PFSK-1 (cell line): ENCODE results near the gene CD8A. TPM values are rescaled to one million over a fixed set of nuclear protein-coding genes. Genes with fewer than 3 reads are reported as not detected.

Experiments
- FOXP2 ChIP-seq: optimal IDR thresholded peaks from 2 replicates; pipeline ENCODE3; 2011; ENCODE audit warnings: borderline replicate concordance, control low read depth, inconsistent platforms; ENCODE audit not compliant: insufficient read depth; ENCODE audit errors: extremely low read length, extremely low read depth
- POLR2AphosphoS5 ChIP-seq: IDR thresholded peaks from 2 replicates; pipeline ENCODE4 v1.6.1; 2012; ENCODE audit warnings: low read depth, mild to moderate bottlenecking, control low read depth, low read length, moderate library complexity
- SIN3A ChIP-seq: IDR thresholded peaks from 2 replicates; pipeline ENCODE4 v1.6.1; 2012; ENCODE audit warnings: mild to moderate bottlenecking, low read length, moderate library complexity, borderline replicate concordance; ENCODE audit not compliant: insufficient read depth
- TAF1 ChIP-seq: IDR thresholded peaks from 2 replicates; pipeline ENCODE4 v1.6.1; 2012; ENCODE audit warnings: low read length, control low read depth, borderline replicate concordance; ENCODE audit not compliant: insufficient read depth
- polyA plus RNA-seq: library from polyadenylated mRNA; unstranded; fragments of >200 nt; gene quantifications from one replicate; pipeline ENCODE4 v1.2.1, GENCODE V29; 2012; ENCODE audit warnings: low read depth, missing spikeins; ENCODE audit not compliant: insufficient read length
- TF ChIP-seq, protein P1 (sequence below), 2 experiments: IDR thresholded peaks; 2 replicates each; pipeline versions ENCODE4 v1.6.1 to v1.8.0; 2011 to 2012; ENCODE audit warnings: low read depth in 2 of 2, low read length in 2 of 2, control low read depth in 1 of 2, inconsistent platforms in 1 of 2, mild to moderate bottlenecking in 1 of 2, moderate library complexity in 1 of 2; ENCODE audit not compliant: insufficient read depth in 1 of 2

The CD8A gene
- not detected for polyA plus RNA-seq

DNA sequence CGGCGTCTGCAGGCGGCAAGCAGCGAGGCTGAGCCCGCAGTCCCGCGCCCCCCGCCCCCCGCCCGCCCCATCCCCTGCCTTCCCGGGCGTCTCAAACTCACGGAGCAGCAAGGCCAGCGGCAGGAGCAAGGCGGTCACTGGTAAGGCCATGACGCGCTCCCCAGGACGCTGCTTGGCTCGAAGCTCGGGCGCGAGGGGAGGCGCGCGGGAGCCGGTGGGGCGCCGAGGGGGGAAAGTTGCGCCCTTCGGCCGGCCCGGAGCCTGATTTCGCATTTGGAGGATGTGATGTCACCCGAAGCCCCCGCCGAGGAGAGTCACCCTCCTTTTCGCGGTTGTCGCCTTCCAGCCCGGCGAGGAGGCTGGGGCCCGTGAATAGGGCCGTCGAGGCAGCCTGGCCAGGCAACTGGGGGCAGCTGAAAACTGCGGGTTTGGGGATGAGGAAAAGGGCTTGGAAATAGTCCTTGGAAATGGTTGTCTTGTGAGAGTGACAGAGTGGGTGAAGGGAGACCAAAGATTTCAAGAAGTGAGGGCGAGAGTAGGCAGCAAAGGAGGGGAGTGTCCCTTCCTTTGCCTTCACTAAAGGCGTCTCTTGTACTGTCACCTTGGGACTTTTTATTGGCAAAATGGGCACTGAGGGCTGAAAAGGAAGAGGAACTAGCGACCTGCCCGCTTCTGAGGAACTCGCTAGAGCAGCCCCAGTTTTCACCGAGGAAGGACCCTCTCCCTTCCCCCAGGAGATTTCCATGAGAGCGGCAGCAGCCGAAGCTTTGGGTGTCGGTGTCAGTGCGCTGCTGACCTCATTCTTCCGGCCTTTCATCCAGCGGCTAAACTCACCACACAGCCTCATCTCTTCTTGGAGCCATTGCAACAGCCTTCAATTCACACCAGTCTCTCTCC is at the start of gene CD8A:
Gene CD8A (minus strand): TSS at position 238 of the 897 bp plus-strand sequence. CDS start 88 bp downstream, at position 150.
- TF ChIP-seq TAF1: no peak
- TF ChIP-seq, protein P1, sequence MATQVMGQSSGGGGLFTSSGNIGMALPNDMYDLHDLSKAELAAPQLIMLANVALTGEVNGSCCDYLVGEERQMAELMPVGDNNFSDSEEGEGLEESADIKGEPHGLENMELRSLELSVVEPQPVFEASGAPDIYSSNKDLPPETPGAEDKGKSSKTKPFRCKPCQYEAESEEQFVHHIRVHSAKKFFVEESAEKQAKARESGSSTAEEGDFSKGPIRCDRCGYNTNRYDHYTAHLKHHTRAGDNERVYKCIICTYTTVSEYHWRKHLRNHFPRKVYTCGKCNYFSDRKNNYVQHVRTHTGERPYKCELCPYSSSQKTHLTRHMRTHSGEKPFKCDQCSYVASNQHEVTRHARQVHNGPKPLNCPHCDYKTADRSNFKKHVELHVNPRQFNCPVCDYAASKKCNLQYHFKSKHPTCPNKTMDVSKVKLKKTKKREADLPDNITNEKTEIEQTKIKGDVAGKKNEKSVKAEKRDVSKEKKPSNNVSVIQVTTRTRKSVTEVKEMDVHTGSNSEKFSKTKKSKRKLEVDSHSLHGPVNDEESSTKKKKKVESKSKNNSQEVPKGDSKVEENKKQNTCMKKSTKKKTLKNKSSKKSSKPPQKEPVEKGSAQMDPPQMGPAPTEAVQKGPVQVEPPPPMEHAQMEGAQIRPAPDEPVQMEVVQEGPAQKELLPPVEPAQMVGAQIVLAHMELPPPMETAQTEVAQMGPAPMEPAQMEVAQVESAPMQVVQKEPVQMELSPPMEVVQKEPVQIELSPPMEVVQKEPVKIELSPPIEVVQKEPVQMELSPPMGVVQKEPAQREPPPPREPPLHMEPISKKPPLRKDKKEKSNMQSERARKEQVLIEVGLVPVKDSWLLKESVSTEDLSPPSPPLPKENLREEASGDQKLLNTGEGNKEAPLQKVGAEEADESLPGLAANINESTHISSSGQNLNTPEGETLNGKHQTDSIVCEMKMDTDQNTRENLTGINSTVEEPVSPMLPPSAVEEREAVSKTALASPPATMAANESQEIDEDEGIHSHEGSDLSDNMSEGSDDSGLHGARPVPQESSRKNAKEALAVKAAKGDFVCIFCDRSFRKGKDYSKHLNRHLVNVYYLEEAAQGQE (IDR thresholded peaks at IDR 0.05; ENCODE audit: insufficient read depth in 1 of 2, low read depth in 2 of 2, low read length in 2 of 2): no peak
- no peak for TF ChIP-seq POLR2AphosphoS5
- TF ChIP-seq SIN3A: no peak
- no peak for TF ChIP-seq FOXP2

DNA sequence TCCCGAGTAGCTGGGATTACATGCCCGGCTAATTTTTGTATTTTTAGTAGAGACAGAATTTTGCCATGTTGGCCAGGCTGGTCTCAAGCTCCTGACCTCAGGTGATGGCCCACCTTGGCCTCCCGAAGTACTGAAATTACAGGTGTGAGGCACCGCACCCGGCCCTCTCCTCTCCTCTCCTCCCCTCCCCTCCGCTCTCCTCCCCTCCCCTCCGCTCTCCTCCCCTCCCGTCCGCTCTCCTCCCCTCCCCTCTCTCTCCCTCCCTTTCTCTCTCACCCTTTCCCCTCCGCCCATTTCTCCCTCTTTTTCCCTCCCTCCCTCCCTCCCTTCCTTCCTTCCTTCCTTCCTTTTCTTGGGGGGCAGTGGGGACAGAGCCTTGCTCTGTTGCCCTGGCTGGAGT is 42.6 kb upstream of the CD8A start:
- TF ChIP-seq POLR2AphosphoS5 (no peak), TAF1 (no peak), SIN3A (no peak), FOXP2 (no peak)
- TF ChIP-seq, protein P1 (IDR thresholded peaks at IDR 0.05; ENCODE audit: insufficient read depth in 1 of 2, low read depth in 2 of 2, low read length in 2 of 2): no peak

DNA sequence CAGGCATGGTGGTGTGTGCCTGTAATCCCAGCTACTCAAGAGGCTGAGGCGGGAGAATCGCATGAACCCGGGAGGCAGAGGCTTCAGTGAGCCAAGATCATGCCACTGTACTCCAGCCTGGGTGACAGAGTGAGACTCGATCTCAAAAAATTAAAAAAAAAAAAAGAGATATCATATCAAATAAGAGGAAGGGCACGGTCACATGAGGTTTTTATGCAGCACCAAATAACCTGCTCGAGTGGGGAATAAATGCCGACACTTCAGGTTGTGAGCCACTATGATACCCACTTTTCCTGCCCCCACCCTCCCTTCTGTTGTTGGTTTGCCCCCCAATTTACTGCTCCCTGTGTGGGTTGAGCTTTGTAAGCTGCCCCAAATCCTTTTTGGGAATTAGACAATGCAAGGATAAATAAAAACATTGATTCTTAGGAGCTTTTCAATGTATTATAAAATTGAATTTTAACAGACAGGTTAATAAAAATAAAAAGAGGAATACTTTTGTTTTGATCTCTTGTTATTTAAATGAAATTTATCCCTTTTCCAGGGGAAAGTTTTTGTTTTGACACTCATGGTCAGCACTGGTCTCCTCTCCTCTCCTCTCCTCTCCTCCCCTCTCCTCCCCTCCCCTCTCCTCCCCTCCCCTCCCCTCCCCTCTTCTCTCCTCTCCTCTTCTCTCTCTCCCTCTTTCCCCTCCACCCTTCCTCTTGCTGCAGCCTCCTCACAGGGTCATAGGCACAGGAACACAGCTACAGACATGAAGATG is 41.8 kb upstream of the CD8A start:
- TF ChIP-seq FOXP2 (no peak), TAF1 (no peak), POLR2AphosphoS5 (no peak), SIN3A (no peak)
- TF ChIP-seq, protein P1 (IDR thresholded peaks at IDR 0.05; ENCODE audit: insufficient read depth in 1 of 2, low read depth in 2 of 2, low read length in 2 of 2): no peak

DNA sequence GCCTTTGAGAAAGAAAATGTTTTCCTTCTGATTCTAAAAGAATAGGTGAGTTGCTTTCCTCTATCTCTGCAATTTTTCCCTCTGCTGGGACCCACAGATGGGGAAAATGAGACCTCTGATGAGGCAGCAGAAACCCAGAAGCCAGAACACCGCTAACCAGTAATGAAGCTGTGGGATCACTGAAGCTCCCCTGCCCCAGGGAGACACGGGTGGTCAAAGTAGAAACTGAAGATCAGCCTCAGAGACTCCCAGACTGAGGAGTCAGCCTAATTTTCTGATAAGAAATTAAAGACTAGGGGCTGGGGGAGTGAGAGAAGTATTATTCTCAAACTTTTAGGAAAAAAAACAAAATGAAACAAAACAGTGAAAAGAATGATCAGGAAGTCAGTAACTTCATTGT is 40.8 kb upstream of the CD8A start:
- TF ChIP-seq SIN3A: no peak

DNA sequence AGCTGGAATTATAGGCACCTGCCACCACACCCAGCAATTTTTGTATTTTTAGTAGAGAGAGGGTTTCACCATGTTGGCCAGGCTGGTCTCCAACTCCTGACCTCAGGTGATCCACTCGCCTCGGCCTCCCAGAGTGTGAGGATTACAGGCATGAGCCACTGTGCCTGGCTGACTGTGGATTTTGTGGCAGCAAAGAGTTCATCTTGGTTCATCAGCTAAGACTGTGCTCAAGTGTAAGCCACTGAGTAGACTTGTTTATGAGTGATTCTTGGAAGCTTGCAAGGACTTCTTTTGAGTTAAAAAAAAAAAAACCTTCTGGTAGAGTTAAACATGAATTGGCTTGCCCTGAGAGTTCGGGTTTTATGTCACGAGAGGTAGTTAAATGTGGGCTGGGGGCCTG is 36.2 kb upstream of the CD8A start:
- TF ChIP-seq, protein P1 (IDR thresholded peaks at IDR 0.05; ENCODE audit: insufficient read depth in 1 of 2, low read depth in 2 of 2, low read length in 2 of 2): no peak
- TF ChIP-seq TAF1 (no peak), SIN3A (no peak), FOXP2 (no peak), POLR2AphosphoS5 (no peak)
